IMR-90 (cell line): ENCODE measurements around the gene GATAD2A. TPM values are rescaled to one million over a fixed set of nuclear protein-coding genes. Genes with fewer than 3 reads are reported as not detected.

Experiments
- ATAC-seq: fragments of 200-7000 bp; cut with Tn5 transposase; 2 replicates; pipeline ENCODE4 v1.9.1; 2020; ENCODE audit warnings: low read depth, mild to moderate bottlenecking, moderate library complexity
- BruUV-seq: library from RNA; stranded (reverse); fragments of 400-500 nt; replicated peaks from 2 replicates; lab custom pipeline; 2021; lab: Mats Ljungman, UMichigan
- CTCF ChIA-PET: fragments of 300-600 bp; formaldehyde crosslinking; extraction: SDS; loops from one replicate; lab custom pipeline; 2021; ENCODE audit warnings: antibody characterized with exemption; lab: Yijun Ruan, JAX
- POLR2A ChIA-PET: fragments of 300-600 bp; sonication (Branson Sonifier 250); formaldehyde crosslinking; loops from one replicate; lab custom pipeline; 2022; ENCODE audit warnings: antibody characterized with exemption; ENCODE audit not compliant: unreplicated experiment; lab: Charles Lee
- DNase-seq: peaks from one replicate; pipeline ENCODE4 v3.0.0; 2013
- H2AFZ ChIP-seq: replicated peaks from 2 replicates; pipeline ENCODE3; 2013; ENCODE audit warnings: low read length, mild to moderate bottlenecking; ENCODE audit not compliant: poor library complexity
- H2AK5ac ChIP-seq: 2 replicates; pipeline ENCODE4 v1.6.1; 2013; ENCODE audit warnings: low read depth, low read length, inconsistent platforms
- H2AK9ac ChIP-seq: replicated peaks from 2 replicates; pipeline ENCODE3; 2013; ENCODE audit warnings: mild to moderate bottlenecking, low read depth, low read length, moderate library complexity; ENCODE audit not compliant: poor library complexity
- H2BK120ac ChIP-seq: 2 replicates; pipeline ENCODE4 v1.6.1; 2013; ENCODE audit warnings: low read depth, low read length, inconsistent platforms
- H2BK15ac ChIP-seq: 3 replicates; pipeline ENCODE4 v1.6.1; 2013; ENCODE audit warnings: low read depth, low read length, inconsistent platforms
- H2BK20ac ChIP-seq: 2 replicates; pipeline ENCODE4 v1.6.1; 2013; ENCODE audit warnings: low read depth, mild to moderate bottlenecking, inconsistent platforms, low read length, moderate library complexity
- H2BK5ac ChIP-seq: 2 replicates; pipeline ENCODE4 v1.6.1; 2013; ENCODE audit warnings: mild to moderate bottlenecking, low read depth, low read length, inconsistent platforms; ENCODE audit not compliant: poor library complexity, severe bottlenecking
- H3K14ac ChIP-seq: replicated peaks from 2 replicates; pipeline ENCODE4 v1.6.1; 2013; ENCODE audit warnings: low read depth, low read length, inconsistent platforms
- H3K18ac ChIP-seq: 2 replicates; pipeline ENCODE4 v1.6.1; 2013; ENCODE audit warnings: low read depth, low read length, control low read depth
- H3K23ac ChIP-seq: 2 replicates; pipeline ENCODE4 v1.6.1; 2013; ENCODE audit warnings: low read depth, low read length, inconsistent platforms
- H3K27ac ChIP-seq: 2 replicates; pipeline ENCODE4 v1.5.1; 2013; ENCODE audit warnings: mild to moderate bottlenecking, control low read depth, low read length; ENCODE audit not compliant: insufficient read depth
- H3K27me3 ChIP-seq: 2 replicates; pipeline ENCODE4 v1.6.1; 2013; ENCODE audit warnings: low read length; ENCODE audit not compliant: control insufficient read depth, insufficient read depth
- H3K36me3 ChIP-seq: 2 replicates; pipeline ENCODE4 v1.6.1; 2013; ENCODE audit warnings: low read length, mixed read lengths; ENCODE audit not compliant: control insufficient read depth, insufficient read depth
- H3K4ac ChIP-seq: 2 replicates; pipeline ENCODE4 v1.6.1; 2013; ENCODE audit warnings: low read depth, low read length, inconsistent platforms
- H3K4me1 ChIP-seq: 2 replicates; pipeline ENCODE4 v1.6.1; 2013; ENCODE audit warnings: low read length, mixed read lengths; ENCODE audit not compliant: control insufficient read depth, insufficient read depth
- H3K4me2 ChIP-seq: 2 replicates; pipeline ENCODE4 v1.6.1; 2013; ENCODE audit warnings: low read depth, mild to moderate bottlenecking, control low read depth, low read length, moderate library complexity
- H3K4me3 ChIP-seq: 2 replicates; pipeline ENCODE4 v1.5.1; 2013; ENCODE audit warnings: low read depth, mild to moderate bottlenecking, control low read depth, low read length, moderate library complexity; ENCODE audit not compliant: insufficient read depth
- H3K56ac ChIP-seq: 2 replicates; pipeline ENCODE4 v1.6.1; 2013; ENCODE audit warnings: low read length, inconsistent platforms; ENCODE audit not compliant: insufficient read depth; ENCODE audit errors: extremely low read depth
- H3K79me1 ChIP-seq, 2 experiments: 2 replicates each; pipeline ENCODE4 v1.6.1; 2013; ENCODE audit warnings: low read length in 2 of 2, inconsistent platforms in 1 of 2, low read depth in 1 of 2
- H3K9ac ChIP-seq: 2 replicates; pipeline ENCODE4 v1.6.1; 2013; ENCODE audit warnings: low read depth, low read length, control low read depth
- H3K9me1 ChIP-seq: 2 replicates; pipeline ENCODE4 v1.6.1; 2013; ENCODE audit warnings: low read length, inconsistent platforms; ENCODE audit not compliant: insufficient read depth
- H3K9me3 ChIP-seq: 2 replicates; pipeline ENCODE4 v1.6.1; 2013; ENCODE audit warnings: low read length; ENCODE audit not compliant: control insufficient read depth, insufficient read depth
- H4K20me1 ChIP-seq: 2 replicates; pipeline ENCODE4 v1.6.1; 2013; ENCODE audit warnings: low read length, inconsistent platforms; ENCODE audit not compliant: insufficient read depth
- H4K5ac ChIP-seq: 2 replicates; pipeline ENCODE4 v1.6.1; 2013; ENCODE audit warnings: mild to moderate bottlenecking, low read depth, low read length, control low read depth
- H4K8ac ChIP-seq, 2 experiments: 2 replicates each; pipeline ENCODE4 v1.6.1; 2013; ENCODE audit warnings: low read depth in 2 of 2, low read length in 2 of 2, control low read depth in 1 of 2, inconsistent platforms in 1 of 2
- H4K91ac ChIP-seq: 2 replicates; pipeline ENCODE4 v1.6.1; 2013; ENCODE audit warnings: low read depth, low read length, inconsistent platforms; ENCODE audit not compliant: insufficient read depth
- NFE2L2 ChIP-seq: fragments of 150-350 bp; IDR thresholded peaks from 2 replicates; pipeline ENCODE4 v1.6.1; 2016; ENCODE audit warnings: low read depth, mild to moderate bottlenecking, low read length
- RCOR1 ChIP-seq: IDR thresholded peaks from 2 replicates; pipeline ENCODE4 v1.6.1; 2012; ENCODE audit warnings: mild to moderate bottlenecking, low read length, improper control_type of control experiment; ENCODE audit not compliant: insufficient replicate concordance
- WGBS, 2 experiments: methylation state at CpG; one replicate each; pipeline versions ENCODE4 v1.1.5 to v1.1.7; 2013; ENCODE audit warnings: missing lambda C conversion rate in 2 of 2; ENCODE audit not compliant: insufficient read length in 1 of 2; ENCODE audit errors: extremely low coverage in 2 of 2; 5-methylcytosine and 5-hydroxymethylcytosine counted together
- dilution Hi-C: fragments of 300-500 bp; cut with HindIII; formaldehyde crosslinking; loops from one replicate; pipeline ENCODE4 v1.14.3; 2018; ENCODE audit warnings: low sequenced_read_pairs; ENCODE audit not compliant: unreplicated experiment
- in situ Hi-C: fragments of 300-500 bp; cut with MboI; formaldehyde crosslinking; loops from 3 replicates; pipeline ENCODE4 v1.14.3; 2019; ENCODE audit warnings: low sequenced_read_pairs, inconsistent platforms, mixed read lengths
- intact Hi-C: fragments of 100-400 bp; cut with micrococcal nuclease; formaldehyde crosslinking; loops from 2 replicates; pipeline ENCODE4 v1.10.0; 2022
- polyA plus RNA-seq, 3 experiments: library from polyadenylated mRNA; depleted of rRNA; stranded (reverse); fragments of >200 nt; gene quantifications; 2 replicates each; pipeline ENCODE4 v1.2.3, GENCODE V29; 2012; ENCODE audit warnings: low replicate concordance in 1 of 3
- total RNA-seq: library from RNA; depleted of rRNA; stranded (reverse); fragments of >200 nt; gene quantifications from 2 replicates; pipeline ENCODE4 v1.2.3, GENCODE V29; 2012

The GATAD2A gene
- total and polyA plus RNA-seq, 2 of the 4 experiments (the other 2 are of a cell fraction): 23.5 to 33.2 TPM

DNA sequence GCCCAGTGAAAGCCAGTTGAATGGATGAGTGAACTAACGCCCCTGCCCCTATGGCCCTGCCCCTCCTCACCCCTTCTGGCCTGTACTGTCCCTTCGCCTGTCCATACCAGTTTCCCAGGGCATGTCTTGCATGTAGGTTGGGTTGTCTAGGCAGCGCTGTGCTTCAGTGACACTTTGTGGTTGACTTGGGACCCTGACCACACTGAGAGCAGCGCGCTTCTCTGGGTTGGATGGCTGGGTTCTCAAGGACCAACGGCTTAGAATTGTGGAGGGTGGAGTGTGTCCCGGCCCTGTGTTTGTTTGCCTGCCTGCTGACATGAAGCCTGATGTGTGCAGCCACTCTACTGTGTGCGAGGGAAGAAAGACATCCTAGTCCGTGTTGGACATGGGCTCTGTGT is 15.8 kb downstream of the GATAD2A start:
- Histone ChIP-seq H4K8ac (no peak overlapping the region), H3K9me3 (no peaks in the 10 kb centered on the region), H2BK15ac (no peak overlapping the region), H3K56ac (no peak overlapping the region), H3K9ac (no peak overlapping the region), H3K79me1 (peaks cover 15 to 87% of the 10 kb centered on the region in 2 experiments; a peak in 3 of 4 replicates), H4K5ac (no peak overlapping the region), H3K4me2 (no peak overlapping the region), H3K14ac (no peak overlapping the region; the same call in 1 of the 2 replicates), H3K27me3 (no peaks in the 10 kb centered on the region), H3K4me3 (no peak overlapping the region), H2AK9ac (peak overlapping the region; percentile 38), H3K9me1 (peaks cover 51% of the 10 kb centered on the region), H2BK20ac (no peak overlapping the region), H3K18ac (no peak overlapping the region), H2AFZ (no peak overlapping the region), H4K20me1 (peaks cover 94% of the 10 kb centered on the region), H2AK5ac (no peak overlapping the region), H2BK120ac (no peak overlapping the region), H4K91ac (no peak overlapping the region), H3K23ac (no peak overlapping the region), H3K27ac (no peak overlapping the region), H3K36me3 (no peaks in the 10 kb centered on the region), H2BK5ac (no peak overlapping the region), H3K4ac (no peak overlapping the region), H3K4me1 (peaks cover 2% of the 10 kb centered on the region; the same call in 1 of the 2 replicates)
- intact Hi-C loops (no loop called here), dilution Hi-C loops (no loop called here), in situ Hi-C loops (no loop called here)
- BruUV-seq: no TSS peak
- ChIA-PET POLR2A (no interaction called here), CTCF (no interaction called here)
- no peak for DNase-seq
- TF ChIP-seq NFE2L2 (no peak), RCOR1 (no peak)
- ATAC-seq: no peak
- WGBS, 2 experiments: 80% methylated on average over 1 of the region's 9 CpGs; no CpG with 5 or more reads in 1 of the 2 experiments
